Muscle of arm (tissue), 12 donors: ENCODE results near the gene MINDY1. TPM values are rescaled to one million over a fixed set of nuclear protein-coding genes. Genes with fewer than 3 reads are reported as not detected.

Experiments
- DNase-seq: peaks from one replicate; pipeline ENCODE4 v3.0.0-alpha.2; 2013
- polyA plus RNA-seq, 12 donors: library from polyadenylated mRNA; unstranded; fragments of 120-200 nt; gene quantifications; one replicate each; pipeline ENCODE4 v1.2.1, GENCODE V29; 2013; ENCODE audit not compliant: insufficient read length in 12 of 12

Gene MINDY1
- polyA plus RNA-seq, 12 donors = 15.5 to 35.9 (median 20.9) TPM; not detected in 1

DNA sequence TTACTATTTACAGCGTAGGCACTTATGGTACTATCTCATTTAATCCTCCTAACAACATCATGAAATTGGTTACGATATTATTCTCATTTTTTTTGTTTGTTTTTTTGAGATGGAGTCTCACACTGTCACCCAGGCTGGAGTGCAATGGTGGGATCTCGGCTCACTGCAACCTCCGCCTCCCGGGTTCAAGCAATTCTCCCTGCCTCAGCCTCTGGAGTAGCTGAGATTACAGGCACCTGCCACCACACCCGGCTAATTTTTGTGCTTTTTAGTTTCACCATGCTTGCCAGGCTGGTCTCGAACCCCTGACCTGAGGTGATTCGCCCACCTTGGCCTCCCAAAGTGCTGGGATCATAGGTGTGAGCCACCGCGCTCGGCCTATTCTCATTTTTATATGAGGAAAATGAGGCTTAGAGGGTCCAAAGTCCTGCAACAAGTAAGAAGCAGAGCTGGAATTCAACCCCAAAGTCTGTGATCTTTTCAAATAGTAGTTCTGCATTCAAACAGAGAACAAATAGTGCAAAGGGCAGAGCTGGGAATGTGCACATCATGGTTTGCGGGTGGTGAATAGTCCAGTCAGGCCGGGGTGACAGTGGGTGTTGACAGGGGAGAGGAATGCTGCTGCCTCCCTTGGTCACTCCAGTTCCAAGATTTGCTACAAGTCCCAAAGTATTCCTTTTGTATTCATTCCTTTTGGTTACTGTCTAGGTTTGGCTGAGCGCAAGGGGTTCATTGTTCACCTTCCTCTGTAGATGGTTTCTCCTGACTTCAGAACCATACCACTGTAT lies 6.2 kb upstream of the MINDY1 start:
- DNase-seq = no peak

DNA sequence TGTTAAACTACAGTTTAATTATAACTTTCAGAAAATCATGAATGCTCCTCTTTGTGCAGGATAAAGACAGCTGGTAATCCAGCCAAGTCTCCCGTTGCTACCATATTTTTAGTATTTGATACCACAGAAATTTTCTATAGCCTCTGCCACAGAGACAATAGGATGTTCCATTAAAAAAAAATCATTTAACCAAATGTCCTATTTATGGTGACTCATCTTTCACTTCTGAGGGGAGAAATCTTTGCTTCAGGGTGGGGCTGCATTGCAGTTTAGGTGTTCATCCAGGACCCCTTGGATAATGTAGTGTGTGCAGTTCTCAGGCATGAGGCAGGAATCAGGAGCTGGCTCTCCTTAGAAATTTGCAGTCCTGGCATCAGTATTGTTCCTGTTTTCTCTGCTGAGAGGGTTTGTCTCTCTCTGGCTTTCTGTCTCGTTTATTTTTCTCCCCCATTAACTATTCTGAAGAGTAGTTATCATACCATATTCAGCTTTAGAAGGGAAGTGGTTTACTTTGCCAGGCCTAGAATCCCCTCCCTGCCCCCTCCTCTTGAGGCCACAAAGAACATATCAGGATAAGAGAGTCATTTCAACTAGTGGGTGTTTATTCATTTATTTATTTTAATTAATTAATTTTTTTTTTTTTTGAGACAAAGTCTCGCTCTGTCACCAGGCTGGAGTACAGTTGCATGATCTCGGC lies 4.6 kb upstream of the MINDY1 start:
- DNase-seq = no peak

DNA sequence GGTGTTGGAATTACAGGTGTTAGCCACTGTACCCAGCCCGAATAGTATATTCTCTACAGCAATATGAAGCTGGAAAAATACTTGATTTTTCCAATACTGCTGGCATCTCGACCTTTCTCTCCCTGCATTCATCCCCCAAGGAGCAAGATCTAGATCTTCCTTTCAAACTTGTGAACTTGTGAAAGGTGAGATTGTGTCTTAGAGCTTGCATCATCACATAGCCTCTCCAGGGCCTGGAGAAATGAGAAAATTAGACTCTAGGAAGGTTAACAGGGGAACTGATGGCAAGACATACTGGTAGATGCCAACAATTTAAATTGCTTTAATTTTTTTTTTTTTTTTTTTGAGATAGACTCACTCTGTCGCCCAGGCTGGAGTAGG lies 3.6 kb upstream of the MINDY1 start:
- no peak for DNase-seq

DNA sequence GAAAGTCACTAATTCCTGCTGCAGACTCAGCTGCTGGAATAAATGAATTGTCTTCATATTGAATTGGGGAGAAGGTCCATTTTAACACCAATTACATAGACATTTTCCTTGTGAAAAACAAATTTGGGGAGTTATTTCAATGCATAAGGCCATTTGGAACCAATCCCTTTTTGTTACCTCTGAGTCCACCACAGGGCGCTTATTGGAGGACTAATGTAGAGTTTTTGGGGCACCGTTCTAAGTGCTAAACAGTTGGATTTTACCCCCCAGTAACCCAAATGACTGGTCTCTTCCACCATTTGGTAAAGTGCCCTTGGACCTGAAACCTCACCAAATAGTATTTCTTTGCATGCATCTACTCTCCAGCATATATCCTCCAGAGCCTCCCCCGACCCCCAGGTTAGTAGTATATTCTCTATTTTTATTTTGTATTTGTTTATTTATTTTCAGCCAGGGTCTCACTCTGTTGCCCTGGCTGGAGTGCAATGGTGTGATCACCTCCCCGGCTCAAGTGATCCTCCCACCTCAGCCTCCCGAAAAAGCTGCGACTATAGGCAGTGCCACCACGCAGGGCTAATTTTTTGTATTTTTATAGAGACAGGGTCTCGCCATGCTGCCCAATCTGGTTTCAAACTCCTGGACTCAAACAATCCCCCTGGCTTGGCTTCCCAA lies 3.1 kb upstream of the MINDY1 start:
- DNase-seq = no peak

DNA sequence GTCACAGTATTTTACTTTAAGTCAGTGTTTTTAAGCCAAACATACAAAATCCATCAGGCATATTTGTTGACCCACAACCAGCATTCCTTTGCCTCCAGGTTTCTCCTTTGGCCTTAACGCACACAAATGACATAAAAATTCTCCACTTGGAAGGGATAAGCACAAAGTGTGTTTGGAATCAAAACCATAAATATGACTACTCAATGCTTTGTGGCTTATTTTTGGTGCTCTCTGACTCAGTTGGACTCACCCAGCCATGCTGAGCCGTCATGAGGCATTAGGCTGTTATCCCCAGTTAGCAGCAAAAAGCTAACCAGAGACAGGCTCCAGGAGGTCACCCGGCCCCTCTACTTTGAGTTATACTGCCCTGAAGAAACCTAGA lies 2.5 kb upstream of the MINDY1 start:
- DNase-seq = no peak

DNA sequence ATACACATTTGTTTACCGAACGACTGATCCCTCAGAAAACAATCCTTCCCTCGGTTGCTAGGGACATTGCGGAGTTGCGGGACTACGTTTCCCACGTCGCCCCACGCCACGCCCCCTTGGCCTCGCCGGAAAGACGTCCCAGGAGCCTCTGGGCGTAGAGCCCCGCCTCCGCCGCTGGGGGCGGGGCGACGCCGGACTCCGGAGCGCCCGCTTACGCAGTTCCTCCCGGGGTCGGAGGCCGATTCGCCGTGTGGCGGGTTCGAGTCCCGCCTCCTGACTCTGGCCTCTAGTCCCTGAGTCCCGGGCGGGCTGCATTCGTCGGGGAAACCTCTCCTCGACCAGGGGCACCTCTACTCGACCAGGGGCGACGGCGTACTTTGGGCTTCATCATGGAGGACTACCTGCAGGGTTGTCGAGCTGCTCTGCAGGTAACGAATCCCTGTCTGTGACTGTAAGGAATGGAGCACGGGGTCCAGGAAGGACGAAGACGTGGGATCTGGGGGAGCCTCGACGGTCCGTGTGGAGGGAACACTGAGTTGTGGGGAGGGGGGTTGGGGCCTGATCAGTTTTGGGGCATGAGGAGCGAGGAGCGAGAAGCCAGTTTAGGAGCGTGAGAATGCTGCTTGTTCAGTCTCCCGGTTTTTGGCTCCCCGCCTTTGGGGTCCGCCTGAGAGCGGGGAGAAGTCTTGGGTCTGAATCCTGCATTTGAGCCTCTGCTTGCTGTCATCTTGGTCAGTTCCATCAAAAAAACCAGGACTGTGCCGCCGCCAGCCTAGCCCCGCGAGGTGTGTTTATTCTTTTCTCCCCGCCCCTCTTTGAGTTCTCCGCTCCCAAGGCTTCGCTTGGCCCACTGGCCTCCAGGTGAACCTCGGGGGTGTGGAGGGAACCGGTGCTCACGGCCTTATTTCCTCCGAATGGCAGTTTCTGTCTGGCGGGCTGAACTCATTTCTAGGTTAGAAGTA lies 1.8 kb upstream of the MINDY1 start, which contains the start of gene PRUNE1:
TSS of gene PRUNE1 (plus strand) at position 206 of the 962 bp plus-strand sequence. CDS start at position 390, 184 bp downstream.
- DNase-seq = peak; percentile 98

DNA sequence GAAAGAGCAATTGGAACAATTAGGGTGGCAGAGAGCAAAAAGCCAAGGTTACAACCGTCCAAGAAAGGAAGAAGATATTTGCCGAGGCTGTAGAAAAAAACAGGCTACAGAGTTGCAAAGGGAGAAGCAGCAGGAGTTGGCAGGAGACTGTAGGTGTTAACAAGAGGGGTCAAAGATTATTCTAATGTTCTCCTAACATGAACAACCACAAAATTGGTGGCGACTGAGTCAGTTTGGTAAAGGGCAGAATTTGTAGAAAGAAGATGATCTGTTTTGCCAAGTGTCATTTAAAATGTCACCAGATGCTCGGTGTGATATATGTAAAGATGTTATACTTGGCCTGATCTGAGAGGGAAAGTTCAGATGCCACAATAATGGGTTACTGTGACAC lies 1.1 kb upstream of the MINDY1 start:
- DNase-seq = peak; percentile 29

DNA sequence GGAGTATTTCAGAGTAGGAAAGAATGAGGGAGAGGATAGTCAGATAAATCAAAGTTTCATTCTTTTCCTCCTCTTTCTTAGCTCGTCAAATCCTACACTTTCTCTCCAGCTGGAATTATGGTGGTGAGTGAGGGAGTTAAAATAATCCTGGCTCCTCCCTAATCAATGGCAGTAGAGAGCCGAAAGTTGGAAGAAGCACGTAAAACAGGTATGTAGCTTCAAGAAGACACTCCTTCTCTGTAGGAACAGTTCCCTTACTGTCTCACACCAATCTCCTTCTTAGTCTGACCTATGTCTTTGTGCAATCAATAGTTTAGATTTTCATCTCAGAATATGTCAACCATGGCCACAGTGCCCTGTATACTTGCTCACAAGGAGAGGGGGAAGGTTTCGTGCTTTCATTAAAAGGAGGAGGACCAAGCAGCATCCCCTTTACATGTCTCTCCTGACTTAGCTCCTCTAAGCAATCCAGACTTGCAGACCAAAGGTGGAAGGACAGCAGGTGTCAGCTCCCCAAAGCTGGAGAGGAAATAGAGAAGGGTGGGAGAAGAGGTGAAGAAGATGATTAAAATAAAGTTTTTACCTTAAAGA lies 878 bp downstream of the MINDY1 start:
- DNase-seq = no peak

DNA sequence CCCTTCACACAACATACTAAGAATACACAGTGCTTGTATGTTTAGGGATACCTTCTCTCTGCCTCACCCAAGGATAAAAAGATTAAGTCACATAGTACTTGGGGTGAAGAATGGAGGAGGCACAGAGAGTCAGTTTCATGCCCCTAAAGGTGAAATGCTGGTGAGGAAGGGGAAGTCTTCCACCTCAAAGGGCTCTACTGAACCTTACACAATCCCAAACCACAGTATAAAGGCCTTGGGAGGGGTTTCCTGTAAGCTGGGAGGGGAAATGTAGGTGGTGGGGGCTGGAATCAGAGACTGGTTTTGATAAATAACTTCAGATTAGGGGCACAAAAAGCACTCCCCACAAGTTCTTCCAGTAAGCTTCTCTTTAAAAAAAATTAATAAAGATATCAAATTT lies 3.5 kb downstream of the MINDY1 start:
- no peak for DNase-seq

DNA sequence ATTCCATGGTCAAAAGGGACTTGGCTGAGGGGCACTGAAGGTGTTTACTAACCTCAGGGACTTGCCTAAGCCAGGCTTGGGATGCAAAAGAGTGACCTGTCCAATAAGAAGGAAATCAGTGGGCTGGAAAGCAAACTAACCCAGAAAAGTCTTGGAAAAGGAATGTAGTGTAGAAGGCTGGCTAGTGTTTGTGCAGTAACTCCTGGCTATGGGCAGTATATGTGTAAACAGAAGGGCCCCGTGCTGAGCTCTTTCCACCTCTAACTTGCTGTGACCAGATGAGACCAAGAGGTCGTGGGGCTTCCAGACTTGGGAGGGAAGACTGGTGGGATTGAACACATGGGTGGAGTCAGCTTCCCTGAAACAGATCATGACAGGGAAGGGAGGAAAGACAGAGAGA lies 4.1 kb downstream of the MINDY1 start:
- DNase-seq = no peak

DNA sequence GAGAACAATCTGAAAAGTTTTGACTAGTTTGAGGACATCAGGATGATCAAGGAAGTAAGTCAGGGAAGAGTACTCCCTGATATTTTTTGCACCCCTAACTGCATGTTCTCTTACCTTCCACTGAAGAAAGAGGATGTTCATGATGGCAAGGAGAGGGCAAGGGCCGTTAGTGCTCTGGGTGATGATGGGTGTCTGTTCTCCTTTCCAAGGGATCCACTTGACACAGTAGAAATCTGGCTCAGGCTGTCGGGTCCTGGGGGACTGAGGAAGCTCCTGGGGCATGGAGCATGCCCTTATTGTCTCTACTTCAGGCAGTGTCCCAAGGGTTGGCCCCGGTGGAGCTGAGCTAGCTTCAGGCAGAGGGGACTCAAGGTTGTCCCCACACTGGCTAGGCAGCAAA lies 4.7 kb downstream of the MINDY1 start:
- no peak for DNase-seq

DNA sequence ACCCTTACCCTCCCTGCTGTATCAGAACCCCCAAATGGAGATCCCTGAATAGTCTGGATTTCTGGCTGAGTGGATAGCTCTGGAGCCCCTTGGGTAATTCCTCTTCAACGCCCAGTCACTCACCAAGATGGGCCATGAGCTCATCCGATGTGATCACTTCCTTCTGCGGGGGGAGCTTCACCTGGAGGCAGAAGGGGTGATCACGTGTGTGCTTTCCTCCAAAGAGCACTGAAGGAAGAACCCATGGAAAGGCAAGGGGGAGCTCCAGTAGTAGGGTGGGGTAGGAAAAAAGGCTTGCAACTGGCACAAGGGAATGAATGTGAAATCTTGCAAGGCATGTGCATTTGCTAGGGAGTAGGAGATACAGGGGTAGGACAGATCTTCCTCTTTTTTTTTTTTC lies 5.1 kb downstream of the MINDY1 start:
- DNase-seq = no peak

DNA sequence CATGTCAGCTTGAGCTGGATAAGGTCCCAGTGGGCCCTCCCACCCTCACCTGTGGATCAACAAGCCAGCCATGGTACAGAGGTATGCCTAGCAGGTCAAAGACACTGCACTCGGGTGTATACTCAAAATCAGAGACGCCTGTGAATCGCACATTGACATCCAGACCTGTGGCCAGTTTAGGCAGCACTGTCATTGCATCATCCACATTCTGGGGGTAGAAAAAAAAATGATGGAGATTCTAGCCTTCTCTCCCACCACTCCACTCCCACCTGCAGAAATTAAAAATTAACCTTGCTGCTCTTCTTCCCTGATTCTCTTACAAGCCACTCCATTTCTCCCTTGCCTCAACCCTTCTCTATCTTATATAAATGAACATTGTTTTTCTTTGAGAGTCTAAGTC lies 6.3 kb downstream of the MINDY1 start:
- no peak for DNase-seq

DNA sequence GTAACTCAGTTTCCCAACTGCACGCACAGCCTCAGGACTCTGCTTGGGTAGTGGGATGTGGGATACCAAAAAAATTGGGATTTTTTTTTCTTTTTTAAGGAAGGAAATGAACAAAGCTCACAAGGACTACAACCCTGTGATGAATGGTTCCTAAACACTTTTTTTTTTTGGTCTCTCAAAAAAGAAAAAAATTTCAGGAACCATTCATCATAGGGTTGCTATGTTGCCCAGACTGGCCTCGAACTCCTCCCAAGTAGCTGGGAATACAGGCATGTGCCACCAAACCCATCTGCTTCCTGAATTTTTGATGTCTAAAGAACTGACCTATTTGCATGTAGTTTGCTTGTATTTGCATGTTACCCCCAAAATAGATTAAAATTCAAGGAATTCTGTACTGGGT lies 6.8 kb downstream of the MINDY1 start:
- no peak for DNase-seq

DNA sequence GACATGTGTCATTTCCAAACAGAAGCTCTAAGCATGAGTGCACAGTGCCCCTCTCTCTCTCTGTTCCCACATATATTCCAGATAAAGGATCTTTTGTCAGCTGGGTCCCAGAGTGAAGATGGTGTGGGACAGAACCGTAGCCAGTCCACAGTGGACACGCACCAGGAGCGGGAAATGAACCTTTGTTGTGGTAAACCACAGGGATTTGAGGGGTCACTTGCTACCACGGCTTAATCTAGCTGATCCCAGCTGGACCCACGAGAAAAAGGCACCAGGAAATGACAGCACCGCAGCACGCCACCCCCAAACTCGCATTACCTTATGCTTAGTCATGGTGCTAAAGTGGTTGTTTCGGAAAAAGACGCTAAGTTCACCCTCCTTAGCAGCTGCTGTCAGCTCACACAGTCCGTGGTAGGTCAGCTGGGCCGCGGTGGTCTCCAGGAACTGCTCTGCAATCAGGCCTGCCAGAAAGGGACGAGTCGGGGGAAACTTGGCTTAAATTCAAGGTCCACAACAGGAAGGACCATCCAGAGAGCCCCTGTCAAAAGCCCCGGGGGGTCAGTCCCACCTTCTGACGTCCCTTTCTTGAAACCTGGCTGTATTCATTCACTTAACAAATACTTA lies 7.5 kb downstream of the MINDY1 start:
- DNase-seq = no peak

DNA sequence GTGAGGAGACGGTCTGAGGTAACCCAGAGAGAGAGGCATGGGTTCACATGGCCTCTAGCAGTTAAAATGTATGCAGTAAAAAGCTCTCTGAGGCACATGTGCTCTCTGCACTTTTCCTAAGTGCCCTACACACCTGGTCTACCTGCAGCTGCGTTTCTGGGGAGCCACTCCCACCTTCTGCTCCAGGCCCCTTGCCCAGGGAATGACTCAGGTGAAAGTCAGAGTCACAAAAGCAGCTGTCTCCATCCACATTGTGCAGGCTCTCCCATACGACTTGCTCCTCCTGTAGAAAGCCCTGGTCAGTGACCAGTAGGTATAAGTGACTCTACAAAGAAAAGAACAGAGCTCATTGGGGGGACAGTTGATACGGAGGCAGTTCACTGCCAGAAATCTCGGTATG lies 8.8 kb downstream of the MINDY1 start:
- DNase-seq = no peak

DNA sequence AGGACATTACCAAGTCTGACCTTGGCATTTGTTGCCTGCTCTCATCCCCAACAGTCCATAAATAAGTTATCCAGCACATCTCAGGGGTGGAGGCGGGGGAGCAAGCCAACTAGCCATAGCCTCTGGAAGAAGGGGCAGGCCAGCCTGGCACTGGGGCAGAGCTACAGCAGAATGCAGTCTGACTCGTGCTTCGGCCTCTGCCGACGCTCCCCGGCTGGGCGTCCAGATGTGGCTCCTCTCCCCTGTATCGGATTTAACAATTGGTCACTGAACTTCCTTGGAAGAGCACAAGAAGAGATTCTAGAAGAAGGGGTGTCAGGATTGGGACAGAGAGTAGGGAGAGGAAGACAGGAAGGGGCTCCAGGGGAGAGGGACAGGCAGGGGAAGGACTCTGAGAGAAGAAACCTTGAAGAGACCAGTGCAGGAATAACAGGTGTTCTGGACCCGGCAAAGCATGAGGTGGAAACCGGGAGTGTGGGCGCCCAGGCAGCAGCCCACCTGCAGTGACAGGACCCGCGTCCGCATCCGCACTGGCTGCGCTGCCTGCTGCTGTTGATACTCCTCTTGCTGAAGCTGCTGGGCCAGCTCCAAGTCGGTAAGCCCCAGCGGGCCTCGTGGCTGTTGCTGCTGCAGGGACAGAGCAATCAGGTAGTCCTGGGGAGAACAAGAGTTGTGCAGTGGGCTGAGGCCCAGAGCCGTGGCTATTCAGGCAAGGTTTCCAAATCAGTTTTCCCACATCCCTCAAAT lies 9.4 kb downstream of the MINDY1 start:
- DNase-seq = no peak

DNA sequence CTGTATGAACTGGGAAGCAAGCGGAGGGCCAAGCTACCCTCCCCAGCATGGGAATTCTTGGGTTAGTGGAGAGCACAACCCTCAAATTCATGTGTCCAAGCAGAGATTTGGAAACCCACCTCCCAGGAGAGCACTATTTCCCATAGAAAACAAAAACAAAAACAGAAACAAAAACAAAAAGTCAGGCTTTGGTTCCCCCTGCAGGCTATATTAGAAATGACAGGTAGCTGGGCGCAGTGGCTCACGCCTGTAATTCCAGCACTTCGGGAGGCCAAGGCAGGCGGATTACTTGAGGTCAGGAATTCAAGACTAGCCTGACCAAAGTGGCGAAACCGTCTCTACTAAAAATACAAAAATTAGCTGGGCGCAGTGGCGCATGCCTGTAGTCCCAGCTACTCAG lies 10.8 kb downstream of the MINDY1 start:
- peak; percentile 42 for DNase-seq

DNA sequence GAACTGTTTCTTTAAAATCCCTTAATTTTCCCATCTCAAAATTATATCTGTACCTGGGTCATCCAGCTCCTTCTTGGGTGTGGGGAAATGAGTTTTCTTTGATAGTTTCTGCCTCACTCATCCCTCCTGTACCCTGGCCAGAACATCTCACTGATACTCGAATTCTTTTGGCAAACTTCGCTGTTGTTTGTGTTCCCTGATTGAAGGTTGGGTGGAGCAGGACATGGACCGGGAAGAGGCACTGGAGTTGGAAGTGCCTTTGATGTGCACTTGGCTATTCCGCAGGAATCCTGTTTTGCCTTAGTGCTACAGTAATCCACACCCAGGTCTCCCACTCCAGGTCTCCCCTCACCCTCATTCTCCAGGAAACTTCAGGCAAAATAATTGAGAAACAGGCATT lies 11.2 kb downstream of the MINDY1 start:
- DNase-seq = no peak

DNA sequence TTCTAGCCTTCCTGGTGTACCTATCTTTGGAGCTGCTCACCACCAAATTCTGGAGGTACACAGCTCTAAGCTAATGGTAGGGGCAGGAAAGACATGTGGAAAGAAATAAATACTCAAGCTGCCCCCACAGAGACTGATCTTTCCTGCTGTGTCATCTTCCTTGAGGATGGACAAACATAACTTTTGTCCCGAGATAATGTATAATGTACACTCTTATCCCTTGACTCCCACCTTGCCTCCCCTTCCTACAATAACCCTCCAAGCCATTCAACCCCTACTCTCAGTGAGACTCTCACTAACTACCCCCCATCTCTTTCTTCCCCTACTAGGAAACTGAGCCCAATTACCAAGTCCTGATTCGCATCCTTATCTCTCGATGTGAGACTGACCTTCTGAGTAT lies 12.5 kb downstream of the MINDY1 start:
- no peak for DNase-seq
